Measurements from ENCODE around the gene NSG2. TPM values are rescaled to one million over a fixed set of nuclear protein-coding genes. Genes with fewer than 3 reads are reported as not detected.
"Not testable (repeated sequence)": the region's sequence is repeated elsewhere in the genome, so short reads cannot be mapped to it uniquely, and the experiment has no call there.

NSG2 gene
- total RNA-seq, 1 donor from 2014 or later: 1.6 TPM

DNA sequence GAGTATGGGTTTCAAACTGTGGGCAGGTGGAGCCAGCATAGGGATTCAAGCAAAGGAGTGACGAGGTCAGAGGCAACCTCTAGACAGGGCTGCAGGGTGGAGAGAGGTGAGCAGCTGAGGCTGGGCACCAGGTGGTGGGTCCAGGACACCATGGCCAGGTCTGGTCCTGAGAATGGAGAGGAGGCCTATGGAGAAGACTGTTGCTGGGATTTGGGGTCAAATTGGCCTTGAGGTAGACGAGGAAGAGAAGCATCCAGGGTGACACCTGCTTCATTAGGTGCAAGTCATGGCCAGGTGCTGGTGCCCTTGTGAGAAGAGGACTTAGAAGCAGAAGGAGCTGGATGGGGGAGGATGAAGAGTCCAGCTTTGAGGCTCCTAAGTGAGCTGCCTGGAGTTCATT, 99.6 kb downstream of the NSG2 start:
- no peak for DNase-seq (ENCODE audit: low spot score, unreplicated experiment)

DNA sequence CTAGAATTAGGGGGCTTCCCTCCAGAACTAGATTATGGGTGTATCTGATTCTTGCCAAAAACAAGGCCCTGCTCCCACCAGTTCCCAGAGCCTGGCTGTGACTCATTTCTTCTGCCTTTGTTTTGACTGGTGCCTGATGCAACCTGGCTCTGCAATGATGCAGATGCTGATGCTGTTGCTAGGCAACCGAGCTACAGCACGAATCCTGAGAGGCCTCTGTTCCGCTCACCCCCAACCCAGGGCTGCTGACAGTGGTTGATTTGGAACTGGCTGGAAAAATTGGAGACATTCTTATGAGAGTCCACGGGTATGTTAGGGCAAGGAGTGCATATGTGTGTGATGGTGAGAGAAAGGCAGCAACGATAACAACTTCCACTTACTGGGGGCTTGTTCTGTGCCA, 100.3 kb downstream of the NSG2 start:
- no peak for DNase-seq (ENCODE audit: low spot score, unreplicated experiment)
- H3K27ac Mint-ChIP-seq: no peak overlapping the region
- no peaks in the 10 kb centered on the region for H3K4me1 Mint-ChIP-seq (ENCODE audit: low read depth)
- peaks cover 35% of the 10 kb centered on the region for H3K27me3 Mint-ChIP-seq
- H3K9me3 Mint-ChIP-seq (ENCODE audit: low read depth): no peaks in the 10 kb centered on the region
- no peak overlapping the region for H3K4me3 Mint-ChIP-seq (ENCODE audit: low read depth)
- TF ChIP-seq, protein P1, sequence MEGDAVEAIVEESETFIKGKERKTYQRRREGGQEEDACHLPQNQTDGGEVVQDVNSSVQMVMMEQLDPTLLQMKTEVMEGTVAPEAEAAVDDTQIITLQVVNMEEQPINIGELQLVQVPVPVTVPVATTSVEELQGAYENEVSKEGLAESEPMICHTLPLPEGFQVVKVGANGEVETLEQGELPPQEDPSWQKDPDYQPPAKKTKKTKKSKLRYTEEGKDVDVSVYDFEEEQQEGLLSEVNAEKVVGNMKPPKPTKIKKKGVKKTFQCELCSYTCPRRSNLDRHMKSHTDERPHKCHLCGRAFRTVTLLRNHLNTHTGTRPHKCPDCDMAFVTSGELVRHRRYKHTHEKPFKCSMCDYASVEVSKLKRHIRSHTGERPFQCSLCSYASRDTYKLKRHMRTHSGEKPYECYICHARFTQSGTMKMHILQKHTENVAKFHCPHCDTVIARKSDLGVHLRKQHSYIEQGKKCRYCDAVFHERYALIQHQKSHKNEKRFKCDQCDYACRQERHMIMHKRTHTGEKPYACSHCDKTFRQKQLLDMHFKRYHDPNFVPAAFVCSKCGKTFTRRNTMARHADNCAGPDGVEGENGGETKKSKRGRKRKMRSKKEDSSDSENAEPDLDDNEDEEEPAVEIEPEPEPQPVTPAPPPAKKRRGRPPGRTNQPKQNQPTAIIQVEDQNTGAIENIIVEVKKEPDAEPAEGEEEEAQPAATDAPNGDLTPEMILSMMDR (IDR thresholded peaks at IDR 0.05; ENCODE audit: unreplicated experiment): no peak
- no peaks in the 10 kb centered on the region for H3K36me3 Mint-ChIP-seq (ENCODE audit: insufficient read depth)

More for the DNA sequence above, 99.6 kb downstream of the NSG2 start:
- peaks cover 36% of the 10 kb centered on the region for H3K27me3 Mint-ChIP-seq
- no peak overlapping the region for H3K27ac Mint-ChIP-seq
- TF ChIP-seq, protein P1 (IDR thresholded peaks at IDR 0.05; ENCODE audit: unreplicated experiment): no peak
- H3K4me1 Mint-ChIP-seq (ENCODE audit: low read depth): no peaks in the 10 kb centered on the region
- H3K9me3 Mint-ChIP-seq (ENCODE audit: low read depth): no peaks in the 10 kb centered on the region
- H3K4me3 Mint-ChIP-seq (ENCODE audit: low read depth): no peak overlapping the region
- H3K36me3 Mint-ChIP-seq (ENCODE audit: insufficient read depth): no peaks in the 10 kb centered on the region

GRCh38 chr5:174146556-174146955, 101.0 kb downstream of the NSG2 start:
- H3K9me3 Mint-ChIP-seq (ENCODE audit: low read depth): no peaks in the 10 kb centered on the region
- H3K36me3 Mint-ChIP-seq (ENCODE audit: insufficient read depth): no peaks in the 10 kb centered on the region
- no peak overlapping the region for H3K27ac Mint-ChIP-seq
- TF ChIP-seq, protein P1 (IDR thresholded peaks at IDR 0.05; ENCODE audit: unreplicated experiment): no peak
- no peak for DNase-seq (ENCODE audit: low spot score, unreplicated experiment)
- H3K4me1 Mint-ChIP-seq (ENCODE audit: low read depth): no peaks in the 10 kb centered on the region
- no peak overlapping the region for H3K4me3 Mint-ChIP-seq (ENCODE audit: low read depth)
- peaks cover 33% of the 10 kb centered on the region for H3K27me3 Mint-ChIP-seq

GRCh38 chr5:174147012-174147411, 101.5 kb downstream of the NSG2 start:
- not testable (repeated sequence) for H3K36me3 Mint-ChIP-seq (ENCODE audit: insufficient read depth); H3K9me3 Mint-ChIP-seq (ENCODE audit: low read depth); H3K4me1 Mint-ChIP-seq (ENCODE audit: low read depth); H3K27ac Mint-ChIP-seq; H3K4me3 Mint-ChIP-seq (ENCODE audit: low read depth); DNase-seq (ENCODE audit: low spot score, unreplicated experiment)
- peaks cover 33% of the 10 kb centered on the region for H3K27me3 Mint-ChIP-seq

DNA sequence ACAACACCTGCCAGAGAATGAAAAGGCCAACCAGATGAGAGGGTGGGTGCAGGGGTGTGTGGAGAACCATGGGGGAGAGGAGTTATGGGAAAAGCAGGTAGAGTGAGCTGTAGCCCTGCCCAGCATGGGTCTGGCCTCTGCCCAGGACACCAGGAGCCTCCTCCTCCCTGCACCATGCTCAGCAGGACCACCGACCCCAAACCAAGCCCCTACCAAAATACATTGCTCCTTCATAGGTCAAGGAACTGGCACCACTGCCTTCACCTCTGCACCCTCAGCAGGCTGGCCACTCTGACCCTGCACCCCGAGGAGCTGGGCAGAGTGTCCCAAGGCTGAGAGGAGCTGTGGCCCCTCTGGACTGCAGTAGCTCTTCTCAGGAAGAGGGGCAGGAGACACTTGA, 102.0 kb downstream of the NSG2 start:
- Mint-ChIP-seq H3K9me3 (ENCODE audit: low read depth) (no peaks in the 10 kb centered on the region), H3K4me1 (ENCODE audit: low read depth) (no peaks in the 10 kb centered on the region), H3K4me3 (ENCODE audit: low read depth) (no peak overlapping the region), H3K27me3 (peaks cover 33% of the 10 kb centered on the region), H3K36me3 (ENCODE audit: insufficient read depth) (no peaks in the 10 kb centered on the region), H3K27ac (no peak overlapping the region)
- no peak for DNase-seq (ENCODE audit: low spot score, unreplicated experiment)
- TF ChIP-seq, protein P1 (IDR thresholded peaks at IDR 0.05; ENCODE audit: unreplicated experiment): no peak

GRCh38 chr5:174148721-174149120, 103.2 kb downstream of the NSG2 start:
- Mint-ChIP-seq H3K36me3 (ENCODE audit: insufficient read depth) (no peaks in the 10 kb centered on the region), H3K27me3 (peaks cover 33% of the 10 kb centered on the region), H3K9me3 (ENCODE audit: low read depth) (no peaks in the 10 kb centered on the region), H3K4me3 (ENCODE audit: low read depth) (no peak overlapping the region), H3K4me1 (ENCODE audit: low read depth) (no peaks in the 10 kb centered on the region), H3K27ac (no peak overlapping the region)
- TF ChIP-seq, protein P1 (IDR thresholded peaks at IDR 0.05; ENCODE audit: unreplicated experiment): no peak
- no peak for DNase-seq (ENCODE audit: low spot score, unreplicated experiment)
